Measurements from ENCODE around the gene COL15A1. TPM values are rescaled to one million over a fixed set of nuclear protein-coding genes. Genes with fewer than 3 reads are reported as not detected.

Gene COL15A1
- total RNA-seq, 2 experiments from 2014 or later, result 0.02 to 0.05 TPM

GRCh38 chr9:99016681-99017387, 73.1 kb downstream of the COL15A1 start:
- Mint-ChIP-seq H3K4me1 (ENCODE audit: low read depth) (peaks cover 20% of the 10 kb centered on the region), H3K27me3 (ENCODE audit: low read depth) (no peaks in the 10 kb centered on the region), H3K36me3 (ENCODE audit: low read depth) (peaks cover 3% of the 10 kb centered on the region), H3K9me3 (peaks cover 7% of the 10 kb centered on the region), H3K27ac (no peak overlapping the region), H3K4me3 (no peak overlapping the region)
- intact Hi-C loops (cut with micrococcal nuclease), result no loop called here
- CTCF ChIA-PET, result interaction anchor here (0.6 to 1.2 kb wide), 3 partner anchors 12 to 19 kb away, joined by 3 to 4 read pairs (median 3); no protein-coding TSS in a partner anchor
- DNase-seq, result no peak

- no peak overlapping the region for H3K27ac Mint-ChIP-seq
- intact Hi-C loops (cut with micrococcal nuclease), result no loop called here
- H3K4me1 Mint-ChIP-seq (ENCODE audit: low read depth), result peaks cover 12% of the 10 kb centered on the region
These were observed 74.9 kb downstream of the COL15A1 start for GRCh38 chr9:99018653-99019052.

GRCh38 chr9:99019510-99020331, 76.0 kb downstream of the COL15A1 start:
- Mint-ChIP-seq H3K27ac (no peak overlapping the region), H3K4me3 (no peak overlapping the region), H3K4me1 (ENCODE audit: low read depth) (peaks cover 2% of the 10 kb centered on the region), H3K36me3 (ENCODE audit: low read depth) (no peaks in the 10 kb centered on the region), H3K27me3 (ENCODE audit: low read depth) (no peaks in the 10 kb centered on the region), H3K9me3 (no peaks in the 10 kb centered on the region)
- intact Hi-C loops (cut with micrococcal nuclease), result no loop called here
- no peak for DNase-seq
- CTCF ChIA-PET, result no interaction called here

More at GRCh38 chr9:99018653-99019052, 74.9 kb downstream of the COL15A1 start:
- Mint-ChIP-seq H3K4me3 (no peak overlapping the region), H3K9me3 (no peaks in the 10 kb centered on the region), H3K27me3 (ENCODE audit: low read depth) (no peaks in the 10 kb centered on the region), H3K36me3 (ENCODE audit: low read depth) (no peaks in the 10 kb centered on the region)
- no peak for DNase-seq
- CTCF ChIA-PET, result interaction anchor here (0.7 kb wide), 1 partner anchor 243 kb away, joined by 3 read pairs; no protein-coding TSS in a partner anchor

GRCh38 chr9:99020786-99021436, 77.2 kb downstream of the COL15A1 start:
- CTCF ChIA-PET, result no interaction called here
- no peak for DNase-seq
- Mint-ChIP-seq H3K27me3 (ENCODE audit: low read depth) (no peaks in the 10 kb centered on the region), H3K36me3 (ENCODE audit: low read depth) (no peaks in the 10 kb centered on the region), H3K27ac (no peak overlapping the region), H3K9me3 (no peaks in the 10 kb centered on the region), H3K4me1 (ENCODE audit: low read depth) (no peaks in the 10 kb centered on the region), H3K4me3 (no peak overlapping the region)
- intact Hi-C loops (cut with micrococcal nuclease), result no loop called here

- no peaks in the 10 kb centered on the region for H3K9me3 Mint-ChIP-seq
- no peak for DNase-seq
- H3K36me3 Mint-ChIP-seq (ENCODE audit: low read depth), result no peaks in the 10 kb centered on the region
- H3K4me1 Mint-ChIP-seq (ENCODE audit: low read depth), result peaks cover 6% of the 10 kb centered on the region
- intact Hi-C loops (cut with micrococcal nuclease), result no loop called here
- CTCF ChIA-PET, result interaction anchor here (2.5 kb wide), 1 partner anchor 9 kb away, joined by 8 read pairs; no protein-coding TSS in a partner anchor
- H3K27me3 Mint-ChIP-seq (ENCODE audit: low read depth), result no peaks in the 10 kb centered on the region
- H3K27ac Mint-ChIP-seq, result no peak overlapping the region
- H3K4me3 Mint-ChIP-seq, result no peak overlapping the region
These were observed 77.8 kb downstream of the COL15A1 start for GRCh38 chr9:99021512-99021911.

GRCh38 chr9:99023231-99023630, 79.5 kb downstream of the COL15A1 start:
- CTCF ChIA-PET, result interaction anchor here (0.7 to 2.5 kb wide), 2 partner anchors 11 to 167 kb away, joined by 3 to 8 read pairs; no protein-coding TSS in a partner anchor
- Mint-ChIP-seq H3K4me3 (no peak overlapping the region), H3K9me3 (no peaks in the 10 kb centered on the region), H3K27me3 (ENCODE audit: low read depth) (no peaks in the 10 kb centered on the region), H3K27ac (no peak overlapping the region), H3K36me3 (ENCODE audit: low read depth) (no peaks in the 10 kb centered on the region), H3K4me1 (ENCODE audit: low read depth) (peaks cover 20% of the 10 kb centered on the region)
- intact Hi-C loops (cut with micrococcal nuclease), result no loop called here
- DNase-seq, result no peak

- peaks cover 20% of the 10 kb centered on the region for H3K4me1 Mint-ChIP-seq (ENCODE audit: low read depth)
- CTCF ChIA-PET, result interaction anchor here (0.7 to 2.5 kb wide), 2 partner anchors 11 to 168 kb away, joined by 3 to 8 read pairs; no protein-coding TSS in a partner anchor
- H3K27me3 Mint-ChIP-seq (ENCODE audit: low read depth), result no peaks in the 10 kb centered on the region
- no peak overlapping the region for H3K4me3 Mint-ChIP-seq
- H3K9me3 Mint-ChIP-seq, result no peaks in the 10 kb centered on the region
- H3K36me3 Mint-ChIP-seq (ENCODE audit: low read depth), result no peaks in the 10 kb centered on the region
- H3K27ac Mint-ChIP-seq, result no peak overlapping the region
- DNase-seq, result no peak
- intact Hi-C loops (cut with micrococcal nuclease), result no loop called here
These were observed 80.1 kb downstream of the COL15A1 start for GRCh38 chr9:99023831-99024230.

GRCh38 chr9:99024959-99025358, 81.3 kb downstream of the COL15A1 start:
- no peak overlapping the region for H3K27ac Mint-ChIP-seq
- intact Hi-C loops (cut with micrococcal nuclease), result no loop called here
- H3K4me3 Mint-ChIP-seq, result no peak overlapping the region
- H3K9me3 Mint-ChIP-seq, result no peaks in the 10 kb centered on the region
- DNase-seq, result no peak
- CTCF ChIA-PET, result no interaction called here
- peaks cover 20% of the 10 kb centered on the region for H3K4me1 Mint-ChIP-seq (ENCODE audit: low read depth)
- no peaks in the 10 kb centered on the region for H3K27me3 Mint-ChIP-seq (ENCODE audit: low read depth)
- no peaks in the 10 kb centered on the region for H3K36me3 Mint-ChIP-seq (ENCODE audit: low read depth)

GRCh38 chr9:99025616-99026270, 82.0 kb downstream of the COL15A1 start:
- H3K27me3 Mint-ChIP-seq (ENCODE audit: low read depth), result no peaks in the 10 kb centered on the region

GRCh38 chr9:99026271-99026955, 82.7 kb downstream of the COL15A1 start:
- no peaks in the 10 kb centered on the region for H3K9me3 Mint-ChIP-seq
- CTCF ChIA-PET, result interaction anchor here (0.5 to 2.1 kb wide), 10 partner anchors 10 to 974 kb away, joined by 3 to 13 read pairs (median 4); partner anchors contain the start of gene TGFBR1
- H3K27me3 Mint-ChIP-seq (ENCODE audit: low read depth), result no peaks in the 10 kb centered on the region
- no peak overlapping the region for H3K4me3 Mint-ChIP-seq
- H3K27ac Mint-ChIP-seq, result no peak overlapping the region
- intact Hi-C loops (cut with micrococcal nuclease), result no loop called here
- H3K36me3 Mint-ChIP-seq (ENCODE audit: low read depth), result no peaks in the 10 kb centered on the region
- peaks cover 20% of the 10 kb centered on the region for H3K4me1 Mint-ChIP-seq (ENCODE audit: low read depth)
- DNase-seq, result no peak

More at GRCh38 chr9:99025616-99026270, 82.0 kb downstream of the COL15A1 start:
- H3K27ac Mint-ChIP-seq, result no peak overlapping the region
- DNase-seq, result no peak
- no peaks in the 10 kb centered on the region for H3K9me3 Mint-ChIP-seq
- H3K4me1 Mint-ChIP-seq (ENCODE audit: low read depth), result peaks cover 20% of the 10 kb centered on the region
- no peaks in the 10 kb centered on the region for H3K36me3 Mint-ChIP-seq (ENCODE audit: low read depth)
- no peak overlapping the region for H3K4me3 Mint-ChIP-seq
- intact Hi-C loops (cut with micrococcal nuclease), result no loop called here
- CTCF ChIA-PET, result interaction anchor here (0.6 to 2.1 kb wide), 6 partner anchors 11 to 974 kb away, joined by 3 to 13 read pairs (median 4); partner anchors contain the start of gene TGFBR1

- Mint-ChIP-seq H3K4me3 (no peak overlapping the region), H3K4me1 (ENCODE audit: low read depth) (peaks cover 20% of the 10 kb centered on the region), H3K36me3 (ENCODE audit: low read depth) (no peaks in the 10 kb centered on the region), H3K27me3 (ENCODE audit: low read depth) (no peaks in the 10 kb centered on the region), H3K27ac (no peak overlapping the region), H3K9me3 (no peaks in the 10 kb centered on the region)
- no peak for DNase-seq
- intact Hi-C loops (cut with micrococcal nuclease), result no loop called here
- CTCF ChIA-PET, result interaction anchor here (0.5 to 2.1 kb wide), 9 partner anchors 9 to 858 kb away, joined by 3 to 13 read pairs (median 4); partner anchors contain the start of gene TGFBR1
These were observed 83.2 kb downstream of the COL15A1 start for GRCh38 chr9:99026956-99027298.

Measured in activated naive CD4-positive, alpha-beta T cell treated with anti-CD3 and anti-CD28 coated beads for 36 hours (primary cell).